GM19035 (cell line): ENCODE results near the gene SPATS2.
"Not testable (repeated sequence)": the region's sequence is repeated elsewhere in the genome, so short reads cannot be mapped to it uniquely, and the experiment has no call there.

ENCODE experiments used
- ATAC-seq: cut with Tn5 transposase; IDR thresholded peaks from one replicate; pipeline ENCODE4 v1.9.1; 2021; ENCODE audit not compliant: unreplicated experiment

Gene SPATS2

GRCh38 chr12:49511410-49511809 lies 144.1 kb downstream of the SPATS2 start:
- ATAC-seq, result no peak

GRCh38 chr12:49512546-49512945 lies 145.3 kb downstream of the SPATS2 start:
- no peak for ATAC-seq

GRCh38 chr12:49515266-49515665 lies 148.0 kb downstream of the SPATS2 start:
- no peak for ATAC-seq

- no peak for ATAC-seq
These were observed 151.8 kb downstream of the SPATS2 start for GRCh38 chr12:49518914-49519573.

- no peak for ATAC-seq
These were observed 152.3 kb downstream of the SPATS2 start for GRCh38 chr12:49519574-49519936.

GRCh38 chr12:49521389-49521788 lies 154.1 kb downstream of the SPATS2 start:
- no peak for ATAC-seq

GRCh38 chr12:49524660-49525324 lies 157.5 kb downstream of the SPATS2 start:
- ATAC-seq, result no peak

- no peak for ATAC-seq
These were observed 158.7 kb downstream of the SPATS2 start for GRCh38 chr12:49525942-49526341.

- no peak for ATAC-seq
These were observed 160.3 kb downstream of the SPATS2 start for GRCh38 chr12:49527361-49528130.

- ATAC-seq, result no peak
These were observed 162.2 kb downstream of the SPATS2 start for GRCh38 chr12:49529414-49529813.

GRCh38 chr12:49531745-49532144 lies 164.5 kb downstream of the SPATS2 start:
- ATAC-seq, result no peak

- no peak for ATAC-seq
These were observed 166.1 kb downstream of the SPATS2 start for GRCh38 chr12:49533331-49533730.

GRCh38 chr12:49534122-49534521 lies 166.9 kb downstream of the SPATS2 start:
- ATAC-seq, result not testable (repeated sequence)

- ATAC-seq, result no peak
These were observed 167.5 kb downstream of the SPATS2 start for GRCh38 chr12:49534731-49535278.

- ATAC-seq, result no peak
These were observed 168.8 kb downstream of the SPATS2 start for GRCh38 chr12:49535921-49536525.

GRCh38 chr12:49536526-49537071 lies 169.3 kb downstream of the SPATS2 start:
- ATAC-seq, result no peak

- no peak for ATAC-seq
These were observed 170.0 kb downstream of the SPATS2 start for GRCh38 chr12:49537231-49537751.

GRCh38 chr12:49537752-49538509 lies 170.7 kb downstream of the SPATS2 start:
- no peak for ATAC-seq

GRCh38 chr12:49538510-49539403 lies 171.5 kb downstream of the SPATS2 start, which contains the start of gene KCNH3:
Gene KCNH3 (plus strand): TSS chr12:49539030. CDS start chr12:49539417, 387 bp downstream.
- peak; percentile 69 for ATAC-seq
